Epithelial cell of proximal tubule (primary cell): Measurements from ENCODE around the gene ATP2B3. TPM values are rescaled to one million over a fixed set of nuclear protein-coding genes. Genes with fewer than 3 reads are reported as not detected.

Experiments
- DNase-seq: peaks from one replicate; pipeline ENCODE4 v3.0.0-alpha.2; 2011; ENCODE audit warnings: low read depth
- H3K4me3 ChIP-seq: 2 replicates; pipeline ENCODE4 v1.5.1; 2011; ENCODE audit warnings: low read depth, mild to moderate bottlenecking, low read length
- total RNA-seq: library from RNA; depleted of rRNA; stranded (reverse); fragments of >200 nt; gene quantifications from 2 replicates; pipeline ENCODE4 v1.2.3, GENCODE V29; 2015
- TF ChIP-seq, protein P1 (sequence below): conservative IDR thresholded peaks from 2 replicates; pipeline ENCODE4 v1.5.1; 2012; ENCODE audit warnings: low read depth, mild to moderate bottlenecking, low read length

The ATP2B3 gene
- total RNA-seq, 1 donor from 2014 or later = not detected

DNA sequence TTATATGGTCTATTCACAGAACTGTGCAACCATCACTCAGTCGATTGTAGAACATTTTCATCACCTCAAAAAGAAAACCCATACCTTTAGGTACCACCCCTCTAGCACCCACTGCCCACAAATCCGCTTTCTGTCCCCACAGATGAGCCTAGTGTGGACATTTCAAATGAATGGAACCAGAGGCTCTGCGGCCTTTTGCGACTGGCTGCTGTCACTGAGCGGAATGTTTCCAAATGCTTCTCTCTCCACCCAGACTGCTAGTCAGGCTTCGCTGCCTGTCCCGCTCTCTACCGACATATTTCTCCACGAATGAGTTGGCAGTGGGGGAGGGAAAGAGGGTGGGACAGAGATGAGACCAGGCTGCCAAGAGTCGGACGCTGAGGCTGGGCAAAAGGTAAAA lies 24.4 kb upstream of the ATP2B3 start:
- no peak for DNase-seq
- TF ChIP-seq, protein P1, sequence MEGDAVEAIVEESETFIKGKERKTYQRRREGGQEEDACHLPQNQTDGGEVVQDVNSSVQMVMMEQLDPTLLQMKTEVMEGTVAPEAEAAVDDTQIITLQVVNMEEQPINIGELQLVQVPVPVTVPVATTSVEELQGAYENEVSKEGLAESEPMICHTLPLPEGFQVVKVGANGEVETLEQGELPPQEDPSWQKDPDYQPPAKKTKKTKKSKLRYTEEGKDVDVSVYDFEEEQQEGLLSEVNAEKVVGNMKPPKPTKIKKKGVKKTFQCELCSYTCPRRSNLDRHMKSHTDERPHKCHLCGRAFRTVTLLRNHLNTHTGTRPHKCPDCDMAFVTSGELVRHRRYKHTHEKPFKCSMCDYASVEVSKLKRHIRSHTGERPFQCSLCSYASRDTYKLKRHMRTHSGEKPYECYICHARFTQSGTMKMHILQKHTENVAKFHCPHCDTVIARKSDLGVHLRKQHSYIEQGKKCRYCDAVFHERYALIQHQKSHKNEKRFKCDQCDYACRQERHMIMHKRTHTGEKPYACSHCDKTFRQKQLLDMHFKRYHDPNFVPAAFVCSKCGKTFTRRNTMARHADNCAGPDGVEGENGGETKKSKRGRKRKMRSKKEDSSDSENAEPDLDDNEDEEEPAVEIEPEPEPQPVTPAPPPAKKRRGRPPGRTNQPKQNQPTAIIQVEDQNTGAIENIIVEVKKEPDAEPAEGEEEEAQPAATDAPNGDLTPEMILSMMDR = no peak
- no peak overlapping the region for H3K4me3 ChIP-seq

DNA sequence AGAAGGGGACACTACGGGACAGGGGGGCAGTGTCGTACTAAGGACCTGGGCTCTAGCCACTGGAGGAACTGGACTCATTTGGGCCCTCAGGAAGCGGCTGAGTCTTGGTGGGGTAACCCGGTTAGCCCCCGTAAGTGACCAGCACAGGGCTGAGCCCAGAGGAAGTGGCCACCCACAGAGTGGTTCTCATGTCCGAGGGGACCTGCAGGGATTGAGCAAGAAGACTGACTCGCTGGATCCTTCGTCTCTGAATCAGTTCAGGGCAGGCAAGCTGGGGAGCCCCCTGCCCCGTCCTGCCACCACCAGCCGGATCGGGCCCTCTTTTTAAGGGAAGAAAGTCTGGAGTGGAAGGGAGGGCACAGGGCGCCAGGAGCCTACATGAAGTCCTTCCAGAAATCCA lies 23.4 kb upstream of the ATP2B3 start:
- TF ChIP-seq, protein P1 = no peak
- H3K4me3 ChIP-seq = no peak overlapping the region
- no peak for DNase-seq

DNA sequence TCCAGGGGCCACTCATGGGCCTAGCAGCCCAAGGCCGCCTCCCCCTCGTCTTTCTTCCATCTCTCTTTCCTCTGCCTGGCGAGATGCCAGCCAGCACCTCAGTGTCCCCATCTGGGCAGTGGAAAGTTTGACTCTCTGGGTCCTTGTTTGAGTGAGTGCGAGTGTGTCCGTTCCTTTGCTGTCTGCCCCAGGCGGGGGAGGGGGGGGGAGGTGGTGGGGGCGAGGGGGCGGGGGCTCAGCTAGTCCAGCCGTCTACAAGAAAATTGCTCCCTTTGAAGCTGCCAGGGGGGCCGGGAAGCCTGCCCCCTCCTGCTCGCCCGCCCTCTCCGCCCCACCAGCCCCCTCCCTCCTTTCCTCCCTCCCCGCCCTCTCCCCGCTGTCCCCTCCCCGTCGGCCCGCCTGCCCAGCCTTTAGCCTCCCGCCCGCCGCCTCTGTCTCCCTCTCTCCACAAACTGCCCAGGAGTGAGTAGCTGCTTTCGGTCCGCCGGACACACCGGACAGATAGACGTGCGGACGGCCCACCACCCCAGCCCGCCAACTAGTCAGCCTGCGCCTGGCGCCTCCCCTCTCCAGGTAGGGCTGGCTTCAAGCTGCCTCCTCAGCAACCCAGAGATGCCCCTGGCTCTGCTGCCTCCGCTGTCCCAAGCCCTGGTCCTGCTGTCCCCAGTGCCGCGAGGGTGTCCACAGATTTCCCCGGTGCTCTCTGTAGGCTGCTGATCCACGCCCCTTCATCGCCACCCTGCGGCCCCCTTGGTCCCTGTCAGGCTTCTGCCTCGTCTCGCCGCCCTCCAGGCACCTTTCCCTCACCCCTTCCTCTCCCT lies 22.7 kb upstream of the ATP2B3 start, which contains the start of gene BGN:
Gene BGN, plus strand, starts transcription at position 440 of the 821 bp plus-strand sequence. CDS start 9,652 bp downstream, outside the sequence.
- TF ChIP-seq, protein P1 = peak; percentile 10
- peak within 1 kb of the TSS; percentile 19 for H3K4me3 ChIP-seq
- DNase-seq = no peak

DNA sequence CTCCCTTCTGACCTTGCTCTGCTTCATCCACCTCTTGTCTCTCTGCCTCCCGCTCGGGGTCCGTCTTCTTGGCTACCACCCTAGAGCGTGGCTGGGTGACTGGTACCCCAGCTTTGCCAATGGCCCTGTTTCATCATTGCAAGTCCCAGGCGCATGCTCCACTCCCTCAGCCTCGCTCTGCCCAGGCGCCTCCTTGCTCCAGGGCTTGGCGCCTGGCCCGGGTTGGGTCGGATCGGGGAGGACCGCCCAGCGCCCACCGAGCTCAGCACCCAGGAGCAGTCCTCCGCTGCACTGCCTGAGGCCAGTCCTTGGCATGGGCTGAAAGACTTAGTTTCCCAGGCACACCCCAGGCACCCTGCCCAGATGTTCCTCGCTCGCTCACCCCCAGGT lies 22.1 kb upstream of the ATP2B3 start:
- DNase-seq = no peak
- H3K4me3 ChIP-seq = no peak overlapping the region
- TF ChIP-seq, protein P1 = no peak

DNA sequence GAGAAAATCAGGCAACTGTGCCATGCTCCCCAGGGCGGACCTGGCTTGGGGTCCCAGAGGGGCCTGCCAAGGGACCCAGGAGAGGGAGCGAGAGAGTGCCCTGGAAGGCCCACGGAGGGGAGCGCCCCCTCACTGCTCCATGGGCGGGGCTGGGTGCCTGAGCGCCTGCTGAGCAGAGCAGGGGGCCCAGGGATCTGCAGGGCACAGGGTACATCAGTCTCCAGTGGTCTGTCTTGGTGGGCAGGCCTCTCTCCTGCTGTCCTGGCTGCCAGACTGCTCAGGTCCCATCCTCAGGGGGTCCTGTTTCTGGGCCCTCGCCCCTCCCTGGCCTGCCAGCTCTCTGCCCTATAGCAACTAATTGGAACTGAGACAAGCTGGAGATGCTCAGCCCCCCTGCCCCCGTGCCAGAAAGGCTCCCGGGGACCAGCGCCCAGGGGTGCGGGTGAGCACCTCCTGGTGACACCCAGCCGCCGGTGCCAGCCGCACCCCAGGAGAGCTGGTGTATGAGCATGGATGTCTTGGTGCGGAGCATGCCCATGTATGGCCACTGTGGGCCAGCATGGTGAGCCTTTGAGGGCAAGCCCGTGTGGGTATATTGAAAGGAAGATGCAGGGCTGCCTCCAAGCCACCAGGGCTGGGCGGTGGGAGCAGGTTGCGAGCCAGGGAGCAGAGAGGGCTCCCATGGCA lies 21.4 kb upstream of the ATP2B3 start:
- H3K4me3 ChIP-seq = no peak overlapping the region
- DNase-seq = no peak
- TF ChIP-seq, protein P1 = no peak

DNA sequence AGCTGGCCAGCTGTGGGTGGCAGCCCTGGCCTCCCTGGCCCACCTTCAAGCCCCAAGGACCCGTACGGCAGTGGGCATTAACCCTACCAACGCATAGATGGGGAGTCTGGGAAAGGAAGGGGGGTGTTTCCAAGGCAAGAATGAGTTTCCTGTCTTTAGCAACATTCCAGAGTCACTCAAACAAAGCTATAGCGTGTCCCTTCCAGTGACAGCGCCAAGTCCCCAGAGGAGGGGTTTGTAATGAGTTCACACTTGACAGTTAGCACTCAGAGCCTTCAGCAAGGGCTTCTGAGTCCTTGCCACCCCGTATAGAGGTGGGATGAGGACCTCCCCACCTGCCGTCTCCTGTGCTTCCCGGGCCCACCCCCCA lies 20.9 kb upstream of the ATP2B3 start:
- H3K4me3 ChIP-seq = no peak overlapping the region

More for the DNA sequence above, 20.9 kb upstream of the ATP2B3 start:
- DNase-seq = no peak
- TF ChIP-seq, protein P1 = no peak
